Endothelial cell of umbilical vein (primary cell): Measurements from ENCODE around the gene PDCD1LG2. TPM values are rescaled to one million over a fixed set of nuclear protein-coding genes. Genes with fewer than 3 reads are reported as not detected.

ENCODE experiments used
- BruUV-seq: library from RNA; stranded (reverse); fragments of 400-500 nt; replicated peaks from 2 replicates; lab custom pipeline; 2021; lab: Mats Ljungman, UMichigan
- CTCF ChIA-PET: fragments of 300-600, 350-600 bp; sonication (Branson Sonifier 250); formaldehyde crosslinking; loops from one replicate; lab custom pipeline; 2021; ENCODE audit warnings: antibody characterized with exemption, inconsistent platforms; lab: Charles Lee
- POLR2A ChIA-PET: fragments of 300-600, 350-600 bp; sonication (Branson Sonifier 250); formaldehyde crosslinking; loops from one replicate; lab custom pipeline; 2021; ENCODE audit warnings: antibody characterized with exemption, inconsistent platforms; lab: Charles Lee
- DNase-seq: peaks from one replicate; pipeline ENCODE4 v3.0.0-alpha.2; 2011; ENCODE audit warnings: low read depth, low spot score
- FAIRE-seq: peaks from 2 replicates; lab custom pipeline; 2011; peaks lifted over from hg19 to GRCh38; lab: Jason Lieb, UNC
- H2AFZ ChIP-seq: 2 replicates; pipeline ENCODE4 v1.6.0; 2012; ENCODE audit warnings: low read depth, low read length, control low read depth, inconsistent platforms
- H3K27ac ChIP-seq: 2 replicates; pipeline ENCODE4 v1.5.1; 2011; ENCODE audit warnings: low read depth, mild to moderate bottlenecking, control low read depth, low read length, moderate library complexity; ENCODE audit not compliant: insufficient read depth
- H3K27me3 ChIP-seq, 2 experiments: 2 replicates each; pipeline versions ENCODE4 v1.6.0 to v1.6.1; 2011; ENCODE audit warnings: low read length in 2 of 2, mixed read lengths in 1 of 2; ENCODE audit not compliant: control insufficient read depth in 2 of 2, insufficient read depth in 2 of 2
- H3K36me3 ChIP-seq, 2 experiments: 2 replicates in 1 of 2; 3 replicates in 1 of 2; pipeline ENCODE4 v1.5.1; 2011; ENCODE audit warnings: low read length in 2 of 2, mild to moderate bottlenecking in 1 of 2, moderate library complexity in 1 of 2; ENCODE audit not compliant: control insufficient read depth in 2 of 2, insufficient read depth in 2 of 2; ENCODE audit errors: extremely low read depth in 1 of 2
- H3K4me1 ChIP-seq: 3 replicates; pipeline ENCODE4 v1.5.1; 2011; ENCODE audit warnings: mild to moderate bottlenecking, low read length; ENCODE audit not compliant: control insufficient read depth, insufficient read depth; ENCODE audit errors: extremely low read depth
- H3K4me2 ChIP-seq: 2 replicates; pipeline ENCODE4 v1.6.1; 2011; ENCODE audit warnings: low read length, control low read depth, mixed read lengths; ENCODE audit not compliant: insufficient read depth
- H3K4me3 ChIP-seq, 3 experiments: fragments of 200-600 bp in 1 of 3; sonication (generic), shearing (Covaris generic) in 1 of 3; replicated peaks in 1 of 3; 2 replicates each; pipeline ENCODE4 v1.5.1; 2011 to 2016; ENCODE audit warnings: control low read depth in 3 of 3, low read length in 3 of 3, mild to moderate bottlenecking in 2 of 3, inconsistent platforms in 1 of 3, low read depth in 1 of 3, moderate library complexity in 1 of 3; ENCODE audit not compliant: insufficient read depth in 1 of 3
- H3K79me2 ChIP-seq: 2 replicates; pipeline ENCODE4 v1.6.0; 2012; ENCODE audit warnings: low read length, inconsistent platforms; ENCODE audit not compliant: control insufficient read depth, insufficient read depth
- H3K9ac ChIP-seq: replicated peaks from 2 replicates; pipeline ENCODE3; 2011; ENCODE audit warnings: low read length, control low read depth; ENCODE audit not compliant: insufficient read depth; ENCODE audit errors: extremely low read depth
- H3K9me1 ChIP-seq: replicated peaks from 3 replicates; pipeline ENCODE4 v1.6.0; 2011; ENCODE audit warnings: mild to moderate bottlenecking, low read length; ENCODE audit not compliant: control insufficient read depth, insufficient read depth; ENCODE audit errors: extremely low read depth
- H3K9me3 ChIP-seq: replicated peaks from 2 replicates; pipeline ENCODE4 v1.5.1; 2012; ENCODE audit warnings: low read length, inconsistent platforms; ENCODE audit not compliant: control insufficient read depth, insufficient read depth
- H4K20me1 ChIP-seq: replicated peaks from 2 replicates; pipeline ENCODE3; 2011; ENCODE audit warnings: mild to moderate bottlenecking, low read length; ENCODE audit not compliant: control insufficient read depth, insufficient read depth; ENCODE audit errors: extremely low read depth
- CTCF ChIP-seq, 2 donors: IDR thresholded peaks; 1 replicate in 1 of 2; 2 replicates in 1 of 2; pipeline ENCODE4 v1.5.1; 2011; ENCODE audit warnings: low read length in 2 of 2, mild to moderate bottlenecking in 2 of 2, moderate library complexity in 2 of 2, control low read depth in 1 of 2, inconsistent platforms in 1 of 2, low read depth in 1 of 2; ENCODE audit not compliant: insufficient read depth in 1 of 2; ENCODE audit errors: extremely low read depth in 1 of 2
- EZH2 ChIP-seq: IDR thresholded peaks from 2 replicates; pipeline ENCODE4 v1.6.1; 2012; ENCODE audit warnings: borderline replicate concordance, low read depth, mild to moderate bottlenecking, moderate library complexity, low read length, inconsistent platforms; ENCODE audit not compliant: severe bottlenecking
- FOS ChIP-seq: IDR thresholded peaks from 2 replicates; pipeline ENCODE4 v1.6.1; 2011; ENCODE audit warnings: mild to moderate bottlenecking, low read length, moderate library complexity, borderline replicate concordance; ENCODE audit not compliant: insufficient read depth
- GATA2 ChIP-seq: IDR thresholded peaks from 2 replicates; pipeline ENCODE4 v1.7.0; 2011; ENCODE audit warnings: low read depth, mild to moderate bottlenecking, moderate library complexity, mixed read lengths, low read length; ENCODE audit not compliant: insufficient read length, insufficient read depth
- JUN ChIP-seq: IDR thresholded peaks from 2 replicates; pipeline ENCODE4 v1.6.1; 2011; ENCODE audit warnings: borderline replicate concordance, low read depth; ENCODE audit not compliant: insufficient read length, insufficient read depth
- MAX ChIP-seq: IDR thresholded peaks from 2 replicates; pipeline ENCODE4 v1.6.1; 2011; ENCODE audit not compliant: insufficient read depth, insufficient read length
- MYC ChIP-seq: IDR thresholded peaks from one replicate; pipeline ENCODE4 v1.6.1; 2011; ENCODE audit warnings: mild to moderate bottlenecking, low read depth, low read length
- POLR2A ChIP-seq: IDR thresholded peaks from 2 replicates; pipeline ENCODE4 v1.6.1; 2012; ENCODE audit warnings: low read depth, mild to moderate bottlenecking, control low read depth, low read length
- POLR2AphosphoS5 ChIP-seq: IDR thresholded peaks from 2 replicates; pipeline ENCODE4 v1.6.1; 2012; ENCODE audit warnings: low read depth, mild to moderate bottlenecking, control low read depth, low read length, moderate library complexity; ENCODE audit not compliant: insufficient read depth
- dilution Hi-C: fragments of 300-500 bp; cut with MboI; formaldehyde crosslinking; loops from one replicate; pipeline ENCODE4 v1.15.0; 2019; ENCODE audit warnings: low sequenced_read_pairs; ENCODE audit not compliant: extremely low pct_ligation_motif_present
- intact Hi-C: fragments of 100-400 bp; cut with micrococcal nuclease; formaldehyde crosslinking; loops from one replicate; pipeline ENCODE4 v1.10.0; 2022
- polyA plus RNA-seq, 4 experiments: library from polyadenylated mRNA; depleted of rRNA in 3 of 4; stranded (reverse) in 3 of 4; unstranded in 1 of 4; fragments of >200 nt; gene quantifications; 2 replicates each; pipeline versions ENCODE4 v1.2.1 to v1.2.3, GENCODE V29; 2011 to 2012; ENCODE audit warnings: missing spikeins in 1 of 4
- total RNA-seq: library from RNA; stranded (reverse); gene quantifications from 2 replicates; pipeline ENCODE4 v1.2.3, GENCODE V29; 2021

PDCD1LG2 gene
- total and polyA plus RNA-seq, 2 donors (not counting 3 experiments of a cell fraction or from before 2014, with no cell fraction given), result 7.9 to 9.5 TPM

GRCh38 chr9:5509573-5509972 is 758 bp upstream of the PDCD1LG2 start:
- Histone ChIP-seq H3K9me1 (no peaks in the 10 kb centered on the region), H3K4me2 (peak overlapping the region; percentile 82), H4K20me1 (no peaks in the 10 kb centered on the region), H3K27me3 (no peaks in the 10 kb centered on the region), H2AFZ (no peak overlapping the region), H3K9me3 (no peaks in the 10 kb centered on the region), H3K79me2 (peaks cover 26% of the 10 kb centered on the region), H3K4me1 (peaks cover 47% of the 10 kb centered on the region), H3K4me3 (peak overlapping the region in 1 of 3 experiments; percentile 49), H3K36me3 (no peaks in the 10 kb centered on the region), H3K9ac (peak overlapping the region; percentile 83), H3K27ac (peak overlapping the region; percentile 95)
- FAIRE-seq (peak; percentile 83), DNase-seq (peak; percentile 91)
- ChIA-PET CTCF (interaction anchor here (2.1 to 3.0 kb wide), 3 partner anchors 9 to 80 kb away, joined by 8 to 18 read pairs (median 15); partner anchors contain the start of gene CD274), POLR2A (interaction anchor here (0.6 to 3.0 kb wide), 6 partner anchors 8 to 73 kb away, joined by 3 to 25 read pairs (median 10); partner anchors contain the start of gene CD274)
- no TSS peak for BruUV-seq
- TF ChIP-seq POLR2AphosphoS5 (peak; percentile 86), MAX (peak; percentile 13), MYC (no peak), FOS (peak; percentile 98), POLR2A (no peak), EZH2 (no peak), GATA2 (peak; percentile 100), JUN (peak; percentile 100), CTCF (IDR thresholded peaks at IDR 0.05; ENCODE audit: extremely low read depth in 1 of 2, insufficient read depth in 1 of 2, low read depth in 1 of 2, low read length in 2 of 2) (no peak)
- intact Hi-C loops, result loop anchor here (1.0 to 5.0 kb wide), 7 partner anchors 9 to 240 kb away; partner anchors contain the start of genes CD274 and PLGRKT
- dilution Hi-C loops, result no loop called here
